ENCODE results near the gene OPCML. TPM values are rescaled to one million over a fixed set of nuclear protein-coding genes. Genes with fewer than 3 reads are reported as not detected.

Gene OPCML
- total and polyA plus RNA-seq, 2 donors (not counting 1 experiment from before 2014, with no cell fraction given) = 0.99 to 2.8 TPM

GRCh38 chr11:133506551-133507094 is 25.7 kb downstream of the OPCML start:
- Histone ChIP-seq H3K9me3 (ENCODE audit: control insufficient read depth, insufficient read depth, low read depth, low read length) (no peaks in the 10 kb centered on the region), H2AFZ (ENCODE audit: low read length) (no peak overlapping the region), H3K36me3 (ENCODE audit: control insufficient read depth, insufficient read depth, low read length) (no peaks in the 10 kb centered on the region), H3K4me1 (ENCODE audit: control insufficient read depth, extremely low read depth, insufficient read depth, low read length) (no peaks in the 10 kb centered on the region), H4K20me1 (ENCODE audit: control insufficient read depth, extremely low read depth, insufficient read depth, low read length) (no peaks in the 10 kb centered on the region), H3K4me2 (ENCODE audit: extremely low read depth, insufficient read depth, low read length) (no peak overlapping the region), H3K9ac (ENCODE audit: insufficient read depth, low read length) (no peak overlapping the region), H3K27ac (ENCODE audit: insufficient read depth, low read length) (no peak overlapping the region), H3K79me2 (ENCODE audit: control insufficient read depth, insufficient read depth, low read length) (no peaks in the 10 kb centered on the region), H3K27me3 (ENCODE audit: control insufficient read depth, insufficient read depth, low read length) (no peaks in the 10 kb centered on the region), H3K4me3 (replicated peaks in 1 of 4; ENCODE audit: control extremely low read depth in 1 of 4, insufficient read depth in 1 of 4, low read depth in 3 of 4, low read length in 4 of 4) (no peak overlapping the region)
- no peak for DNase-seq (ENCODE audit: low read depth in 2 of 2)
- TF ChIP-seq EZH2 (IDR thresholded peaks at IDR 0.05; ENCODE audit: low read length, missing control alignments) (no peak), CTCF (conservative IDR thresholded peaks at IDR 0.05 in 1 of 2, IDR thresholded peaks at IDR 0.05 in 1 of 2; ENCODE audit: low read depth in 1 of 2, low read length in 2 of 2) (no peak)

- no peak overlapping the region for H2AFZ ChIP-seq (ENCODE audit: low read length)
- no peaks in the 10 kb centered on the region for H3K27me3 ChIP-seq (ENCODE audit: control insufficient read depth, insufficient read depth, low read length)
- TF ChIP-seq CTCF (conservative IDR thresholded peaks at IDR 0.05 in 1 of 2, IDR thresholded peaks at IDR 0.05 in 1 of 2; ENCODE audit: low read depth in 1 of 2, low read length in 2 of 2) (no peak), EZH2 (IDR thresholded peaks at IDR 0.05; ENCODE audit: low read length, missing control alignments) (no peak)
- H3K9ac ChIP-seq (ENCODE audit: insufficient read depth, low read length) = no peak overlapping the region
- H3K27ac ChIP-seq (ENCODE audit: insufficient read depth, low read length) = no peak overlapping the region
- H3K9me3 ChIP-seq (ENCODE audit: control insufficient read depth, insufficient read depth, low read depth, low read length) = no peaks in the 10 kb centered on the region
- H3K36me3 ChIP-seq (ENCODE audit: control insufficient read depth, insufficient read depth, low read length) = no peaks in the 10 kb centered on the region
- no peak overlapping the region for H3K4me3 ChIP-seq (replicated peaks in 1 of 4; ENCODE audit: control extremely low read depth in 1 of 4, insufficient read depth in 1 of 4, low read depth in 3 of 4, low read length in 4 of 4)
- H3K4me2 ChIP-seq (ENCODE audit: extremely low read depth, insufficient read depth, low read length) = no peak overlapping the region
- no peaks in the 10 kb centered on the region for H4K20me1 ChIP-seq (ENCODE audit: control insufficient read depth, extremely low read depth, insufficient read depth, low read length)
- no peaks in the 10 kb centered on the region for H3K4me1 ChIP-seq (ENCODE audit: control insufficient read depth, extremely low read depth, insufficient read depth, low read length)
- DNase-seq (ENCODE audit: low read depth in 2 of 2) = no peak
- H3K79me2 ChIP-seq (ENCODE audit: control insufficient read depth, insufficient read depth, low read length) = no peaks in the 10 kb centered on the region
Observed at GRCh38 chr11:133506023-133506422, 26.3 kb downstream of the OPCML start.

- no peak overlapping the region for H3K9ac ChIP-seq (ENCODE audit: insufficient read depth, low read length)
- no peaks in the 10 kb centered on the region for H3K36me3 ChIP-seq (ENCODE audit: control insufficient read depth, insufficient read depth, low read length)
- no peak for DNase-seq (ENCODE audit: low read depth in 2 of 2)
- no peaks in the 10 kb centered on the region for H3K27me3 ChIP-seq (ENCODE audit: control insufficient read depth, insufficient read depth, low read length)
- H2AFZ ChIP-seq (ENCODE audit: low read length) = no peak overlapping the region
- H3K4me1 ChIP-seq (ENCODE audit: control insufficient read depth, extremely low read depth, insufficient read depth, low read length) = no peaks in the 10 kb centered on the region
- no peak overlapping the region for H3K4me3 ChIP-seq (replicated peaks in 1 of 4; ENCODE audit: control extremely low read depth in 1 of 4, insufficient read depth in 1 of 4, low read depth in 3 of 4, low read length in 4 of 4)
- H3K79me2 ChIP-seq (ENCODE audit: control insufficient read depth, insufficient read depth, low read length) = no peaks in the 10 kb centered on the region
- no peak overlapping the region for H3K4me2 ChIP-seq (ENCODE audit: extremely low read depth, insufficient read depth, low read length)
- no peaks in the 10 kb centered on the region for H4K20me1 ChIP-seq (ENCODE audit: control insufficient read depth, extremely low read depth, insufficient read depth, low read length)
- no peak overlapping the region for H3K27ac ChIP-seq (ENCODE audit: insufficient read depth, low read length)
- TF ChIP-seq CTCF (conservative IDR thresholded peaks at IDR 0.05 in 1 of 2, IDR thresholded peaks at IDR 0.05 in 1 of 2; ENCODE audit: low read depth in 1 of 2, low read length in 2 of 2) (no peak), EZH2 (IDR thresholded peaks at IDR 0.05; ENCODE audit: low read length, missing control alignments) (no peak)
- H3K9me3 ChIP-seq (ENCODE audit: control insufficient read depth, insufficient read depth, low read depth, low read length) = no peaks in the 10 kb centered on the region
Observed at GRCh38 chr11:133504906-133505305, 27.4 kb downstream of the OPCML start.
